ENCODE data around the gene RIMKLB. TPM values are rescaled to one million over a fixed set of nuclear protein-coding genes. Genes with fewer than 3 reads are reported as not detected.
"Not testable (repeated sequence)": the region's sequence is repeated elsewhere in the genome, so short reads cannot be mapped to it uniquely, and the experiment has no call there.

Gene RIMKLB
- total and polyA plus RNA-seq, 3 donors from 2014 or later: 101 to 141 (median 123) TPM

GRCh38 chr12:8796831-8797626 is 99.2 kb downstream of the RIMKLB start:
- TF ChIP-seq POLR2A (IDR thresholded peaks at IDR 0.05) (no peak), CTCF (IDR thresholded peaks at IDR 0.05) (no peak)
- H3K27me3 ChIP-seq: no peaks in the 10 kb centered on the region
- H3K9me3 ChIP-seq: no peaks in the 10 kb centered on the region
- no peak overlapping the region for H3K4me3 ChIP-seq
- no peak overlapping the region for H3K27ac ChIP-seq
- DNase-seq: no peak
- intact Hi-C loops (cut with DNase I; ENCODE audit: low total_unique reads): no loop called here
- H3K4me1 ChIP-seq: no peaks in the 10 kb centered on the region
- no peaks in the 10 kb centered on the region for H3K36me3 ChIP-seq (ENCODE audit: low read depth, missing control alignments)
- 80 to 82% methylated on average over 5 of the region's 5 CpGs for WGBS, 2 donors

- H3K27ac ChIP-seq; H3K4me1 ChIP-seq; intact Hi-C loops (cut with DNase I; ENCODE audit: low total_unique reads); H3K9me3 ChIP-seq; H3K4me3 ChIP-seq; H3K27me3 ChIP-seq; DNase-seq; H3K36me3 ChIP-seq (ENCODE audit: low read depth, missing control alignments): not testable (repeated sequence)
- WGBS, 2 donors: 84 to 91% methylated on average over 3 of the region's 3 CpGs
These were observed 103.4 kb downstream of the RIMKLB start for GRCh38 chr12:8801213-8801612.

- H3K9me3 ChIP-seq; H3K27ac ChIP-seq; H3K4me1 ChIP-seq; H3K36me3 ChIP-seq (ENCODE audit: low read depth, missing control alignments); DNase-seq; H3K4me3 ChIP-seq; H3K27me3 ChIP-seq; intact Hi-C loops (cut with DNase I; ENCODE audit: low total_unique reads): not testable (repeated sequence)
- 86 to 90% methylated on average over 3 of the region's 3 CpGs for WGBS, 2 donors
These were observed 107.0 kb downstream of the RIMKLB start for GRCh38 chr12:8804833-8805232.

- H3K27ac ChIP-seq; H3K27me3 ChIP-seq; DNase-seq; H3K4me1 ChIP-seq; intact Hi-C loops (cut with DNase I; ENCODE audit: low total_unique reads); H3K36me3 ChIP-seq (ENCODE audit: low read depth, missing control alignments); H3K4me3 ChIP-seq; H3K9me3 ChIP-seq: not testable (repeated sequence)
- WGBS, 2 donors: 88% methylated on average over 11 of the region's 11 CpGs
These were observed 107.7 kb downstream of the RIMKLB start for GRCh38 chr12:8805487-8805886.

GRCh38 chr12:8807084-8807483 is 109.3 kb downstream of the RIMKLB start:
- DNase-seq; intact Hi-C loops (cut with DNase I; ENCODE audit: low total_unique reads): not testable (repeated sequence)

GRCh38 chr12:8810112-8810511 is 112.3 kb downstream of the RIMKLB start:
- intact Hi-C loops (cut with DNase I; ENCODE audit: low total_unique reads); H3K4me3 ChIP-seq; H3K36me3 ChIP-seq (ENCODE audit: low read depth, missing control alignments); DNase-seq; H3K9me3 ChIP-seq; H3K27me3 ChIP-seq; H3K27ac ChIP-seq; H3K4me1 ChIP-seq: not testable (repeated sequence)
- WGBS, 2 donors: 81 to 88% methylated on average over 7 of the region's 7 CpGs

More at GRCh38 chr12:8807084-8807483, 109.3 kb downstream of the RIMKLB start:
- WGBS, 2 donors: 81 to 82% methylated on average over 11 of the region's 11 CpGs
- H3K36me3 ChIP-seq (ENCODE audit: low read depth, missing control alignments); H3K9me3 ChIP-seq; H3K27me3 ChIP-seq; H3K4me3 ChIP-seq; H3K27ac ChIP-seq; H3K4me1 ChIP-seq: not testable (repeated sequence)

- DNase-seq: no peak
- no peak overlapping the region for H3K4me3 ChIP-seq
- intact Hi-C loops (cut with DNase I; ENCODE audit: low total_unique reads): no loop called here
- no peak for TF ChIP-seq CTCF (IDR thresholded peaks at IDR 0.05)
- no peak for TF ChIP-seq POLR2A (IDR thresholded peaks at IDR 0.05)
- 72 to 81% methylated on average over 5 of the region's 5 CpGs for WGBS, 2 donors
- no peaks in the 10 kb centered on the region for H3K4me1 ChIP-seq
- H3K36me3 ChIP-seq (ENCODE audit: low read depth, missing control alignments): no peaks in the 10 kb centered on the region
- no peaks in the 10 kb centered on the region for H3K27me3 ChIP-seq
- no peaks in the 10 kb centered on the region for H3K9me3 ChIP-seq
- H3K27ac ChIP-seq: no peak overlapping the region
These were observed 116.0 kb downstream of the RIMKLB start for GRCh38 chr12:8813572-8814357.

All from testis (tissue), 3 donors.